ENCODE data around the gene PKNOX2.

GRCh38 chr11:125313271-125314219, 149.0 kb downstream of the PKNOX2 start:
- TF ChIP-seq, protein P1, sequence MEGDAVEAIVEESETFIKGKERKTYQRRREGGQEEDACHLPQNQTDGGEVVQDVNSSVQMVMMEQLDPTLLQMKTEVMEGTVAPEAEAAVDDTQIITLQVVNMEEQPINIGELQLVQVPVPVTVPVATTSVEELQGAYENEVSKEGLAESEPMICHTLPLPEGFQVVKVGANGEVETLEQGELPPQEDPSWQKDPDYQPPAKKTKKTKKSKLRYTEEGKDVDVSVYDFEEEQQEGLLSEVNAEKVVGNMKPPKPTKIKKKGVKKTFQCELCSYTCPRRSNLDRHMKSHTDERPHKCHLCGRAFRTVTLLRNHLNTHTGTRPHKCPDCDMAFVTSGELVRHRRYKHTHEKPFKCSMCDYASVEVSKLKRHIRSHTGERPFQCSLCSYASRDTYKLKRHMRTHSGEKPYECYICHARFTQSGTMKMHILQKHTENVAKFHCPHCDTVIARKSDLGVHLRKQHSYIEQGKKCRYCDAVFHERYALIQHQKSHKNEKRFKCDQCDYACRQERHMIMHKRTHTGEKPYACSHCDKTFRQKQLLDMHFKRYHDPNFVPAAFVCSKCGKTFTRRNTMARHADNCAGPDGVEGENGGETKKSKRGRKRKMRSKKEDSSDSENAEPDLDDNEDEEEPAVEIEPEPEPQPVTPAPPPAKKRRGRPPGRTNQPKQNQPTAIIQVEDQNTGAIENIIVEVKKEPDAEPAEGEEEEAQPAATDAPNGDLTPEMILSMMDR (IDR thresholded peaks at IDR 0.05): no peak
- TF ChIP-seq EP300 (IDR thresholded peaks at IDR 0.05): no peak
- TF ChIP-seq POLR2A (IDR thresholded peaks at IDR 0.05; ENCODE audit: low read depth): no peak
- no peak for TF ChIP-seq POLR2AphosphoS5 (IDR thresholded peaks at IDR 0.05)

All from esophagus muscularis mucosa (tissue), 4 donors.